AG10803 (cell line): Measurements from ENCODE around the gene IMPG1.

Experiments used
- DNase-seq: peaks from one replicate; pipeline ENCODE4 v3.0.0; 2010; ENCODE audit warnings: low read depth
- H3K4me3 ChIP-seq: 2 replicates; pipeline ENCODE4 v1.5.1; 2011; ENCODE audit warnings: mild to moderate bottlenecking, low read length, control low read depth
- TF ChIP-seq, protein P1 (sequence below): conservative IDR thresholded peaks from 2 replicates; pipeline ENCODE4 v1.5.1; 2011; ENCODE audit warnings: mild to moderate bottlenecking, low read length, control low read depth, inconsistent platforms

IMPG1 gene, protein sequence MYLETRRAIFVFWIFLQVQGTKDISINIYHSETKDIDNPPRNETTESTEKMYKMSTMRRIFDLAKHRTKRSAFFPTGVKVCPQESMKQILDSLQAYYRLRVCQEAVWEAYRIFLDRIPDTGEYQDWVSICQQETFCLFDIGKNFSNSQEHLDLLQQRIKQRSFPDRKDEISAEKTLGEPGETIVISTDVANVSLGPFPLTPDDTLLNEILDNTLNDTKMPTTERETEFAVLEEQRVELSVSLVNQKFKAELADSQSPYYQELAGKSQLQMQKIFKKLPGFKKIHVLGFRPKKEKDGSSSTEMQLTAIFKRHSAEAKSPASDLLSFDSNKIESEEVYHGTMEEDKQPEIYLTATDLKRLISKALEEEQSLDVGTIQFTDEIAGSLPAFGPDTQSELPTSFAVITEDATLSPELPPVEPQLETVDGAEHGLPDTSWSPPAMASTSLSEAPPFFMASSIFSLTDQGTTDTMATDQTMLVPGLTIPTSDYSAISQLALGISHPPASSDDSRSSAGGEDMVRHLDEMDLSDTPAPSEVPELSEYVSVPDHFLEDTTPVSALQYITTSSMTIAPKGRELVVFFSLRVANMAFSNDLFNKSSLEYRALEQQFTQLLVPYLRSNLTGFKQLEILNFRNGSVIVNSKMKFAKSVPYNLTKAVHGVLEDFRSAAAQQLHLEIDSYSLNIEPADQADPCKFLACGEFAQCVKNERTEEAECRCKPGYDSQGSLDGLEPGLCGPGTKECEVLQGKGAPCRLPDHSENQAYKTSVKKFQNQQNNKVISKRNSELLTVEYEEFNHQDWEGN

DNA sequence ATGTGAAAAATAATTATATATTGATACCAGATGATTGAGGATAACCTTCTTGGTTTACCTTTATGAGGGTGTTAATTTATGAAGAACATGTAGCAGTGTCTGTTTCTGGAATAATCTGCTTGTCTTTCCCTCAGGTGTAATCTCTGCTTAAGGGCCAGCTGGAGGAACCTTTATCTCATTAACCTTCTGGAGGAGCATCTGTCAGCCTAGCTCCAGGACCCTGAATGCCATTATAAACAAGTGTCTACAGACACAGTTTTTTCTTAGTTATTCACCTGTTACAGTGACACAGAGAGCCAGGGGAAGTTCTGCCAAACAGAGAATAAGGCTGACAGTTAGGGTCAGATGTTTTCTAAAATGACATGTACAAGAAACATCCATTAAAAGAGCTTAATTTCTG is at the start of gene IMPG1:
Gene IMPG1, minus strand, starts transcription at position 101 of the 400 bp plus-strand sequence. CDS start 174 bp downstream, outside the sequence.
- no peak for DNase-seq
- TF ChIP-seq, protein P1, sequence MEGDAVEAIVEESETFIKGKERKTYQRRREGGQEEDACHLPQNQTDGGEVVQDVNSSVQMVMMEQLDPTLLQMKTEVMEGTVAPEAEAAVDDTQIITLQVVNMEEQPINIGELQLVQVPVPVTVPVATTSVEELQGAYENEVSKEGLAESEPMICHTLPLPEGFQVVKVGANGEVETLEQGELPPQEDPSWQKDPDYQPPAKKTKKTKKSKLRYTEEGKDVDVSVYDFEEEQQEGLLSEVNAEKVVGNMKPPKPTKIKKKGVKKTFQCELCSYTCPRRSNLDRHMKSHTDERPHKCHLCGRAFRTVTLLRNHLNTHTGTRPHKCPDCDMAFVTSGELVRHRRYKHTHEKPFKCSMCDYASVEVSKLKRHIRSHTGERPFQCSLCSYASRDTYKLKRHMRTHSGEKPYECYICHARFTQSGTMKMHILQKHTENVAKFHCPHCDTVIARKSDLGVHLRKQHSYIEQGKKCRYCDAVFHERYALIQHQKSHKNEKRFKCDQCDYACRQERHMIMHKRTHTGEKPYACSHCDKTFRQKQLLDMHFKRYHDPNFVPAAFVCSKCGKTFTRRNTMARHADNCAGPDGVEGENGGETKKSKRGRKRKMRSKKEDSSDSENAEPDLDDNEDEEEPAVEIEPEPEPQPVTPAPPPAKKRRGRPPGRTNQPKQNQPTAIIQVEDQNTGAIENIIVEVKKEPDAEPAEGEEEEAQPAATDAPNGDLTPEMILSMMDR: no peak
- no peak within 1 kb of the TSS for H3K4me3 ChIP-seq

DNA sequence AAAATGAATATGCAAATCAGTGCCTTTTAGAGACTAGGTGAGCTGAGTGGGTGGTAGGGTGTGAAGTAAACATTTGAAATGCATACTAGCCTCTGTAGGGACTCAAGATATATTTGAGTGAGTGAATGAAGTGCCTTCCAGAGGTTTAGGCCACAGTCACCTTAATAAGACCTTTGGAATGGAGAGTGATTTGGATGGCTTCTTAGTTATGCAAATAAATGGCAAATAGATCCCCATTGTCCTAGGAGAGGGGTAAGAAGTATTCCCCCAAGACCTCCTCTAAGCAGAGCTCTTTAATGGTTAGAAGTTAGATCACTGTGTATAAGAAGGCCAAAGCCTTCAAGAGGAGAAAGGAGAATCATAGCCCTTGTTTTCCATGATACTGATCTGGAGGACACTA is 47.8 kb upstream of the IMPG1 start:
- DNase-seq: no peak
- no peak overlapping the region for H3K4me3 ChIP-seq
- TF ChIP-seq, protein P1: no peak

DNA sequence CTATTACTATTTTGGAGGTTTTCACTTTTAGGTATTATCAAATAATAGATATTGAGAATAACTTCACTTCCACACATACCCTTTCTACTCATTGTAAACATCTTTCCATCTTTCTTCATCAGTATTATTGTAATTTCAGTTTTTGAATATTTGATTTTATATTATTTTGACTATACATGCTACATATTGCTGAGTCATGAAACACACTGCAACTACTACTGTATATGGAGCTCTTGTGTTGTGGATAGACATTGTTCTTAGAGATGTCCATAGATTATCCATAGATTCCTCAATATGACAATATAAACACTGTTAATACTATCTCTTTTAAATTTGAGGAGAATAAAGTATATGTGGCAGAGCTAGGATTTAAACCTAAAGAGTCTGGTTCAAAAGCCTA is 819 bp upstream of the IMPG1 start:
- DNase-seq: no peak
- no peak overlapping the region for H3K4me3 ChIP-seq
- TF ChIP-seq, protein P1: no peak

DNA sequence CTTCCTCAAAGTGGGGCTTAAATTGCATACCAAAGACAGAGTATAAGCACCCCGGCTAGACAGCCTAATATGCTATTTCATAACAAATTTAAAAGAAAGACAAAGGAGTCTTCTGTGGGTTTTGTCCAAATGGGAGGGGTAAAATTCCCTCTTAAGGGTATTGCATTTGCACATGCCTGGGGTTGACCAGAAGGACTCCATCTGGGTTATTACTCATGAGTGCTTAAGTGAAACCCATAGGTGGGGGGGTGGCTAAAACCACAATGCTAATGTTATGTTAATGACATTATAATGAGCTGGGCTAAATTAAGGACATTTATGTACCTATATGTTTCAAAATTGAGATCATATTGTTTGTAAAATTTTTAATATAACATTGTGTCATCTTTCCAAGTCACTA is 15.0 kb downstream of the IMPG1 start:
- DNase-seq: no peak
- TF ChIP-seq, protein P1: no peak
- no peak overlapping the region for H3K4me3 ChIP-seq

DNA sequence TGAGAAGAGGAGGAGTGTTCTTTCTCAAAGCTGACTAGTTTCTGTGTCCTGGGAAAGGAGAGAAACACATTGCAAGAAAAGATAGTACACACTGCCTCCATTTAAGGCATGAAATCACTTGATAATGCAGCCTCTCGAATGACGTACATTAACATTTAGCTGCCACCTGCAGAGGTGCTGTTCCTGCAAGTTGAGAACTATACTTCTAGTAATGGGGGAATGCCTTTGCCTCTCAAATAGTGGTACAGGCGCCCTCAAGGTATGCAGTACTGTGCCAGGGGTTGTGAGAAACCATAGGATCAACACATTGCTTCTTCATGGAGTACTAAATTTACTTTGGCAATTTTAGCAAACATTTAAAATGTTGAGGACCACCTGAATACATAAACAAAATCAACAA is 20.1 kb downstream of the IMPG1 start:
- TF ChIP-seq, protein P1: no peak
- no peak overlapping the region for H3K4me3 ChIP-seq
- no peak for DNase-seq

DNA sequence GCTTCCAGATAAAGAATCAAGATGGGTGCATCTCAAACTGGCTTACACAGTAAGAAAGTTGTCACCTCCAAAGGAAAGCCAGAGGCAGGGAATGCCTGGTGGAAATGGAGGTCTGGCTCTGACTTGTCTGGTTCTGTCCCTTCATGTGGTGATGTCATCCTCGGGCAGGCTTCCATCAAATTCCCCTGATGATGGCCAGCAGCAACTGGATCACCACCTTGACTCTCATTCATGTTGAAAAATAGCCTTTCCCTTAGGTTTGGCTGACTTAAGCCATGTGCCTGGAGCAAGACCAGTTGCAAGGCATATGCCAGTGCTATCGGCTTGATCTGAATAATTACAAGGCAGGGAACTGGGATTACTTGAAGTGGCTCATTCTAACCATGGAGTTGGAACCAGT is 28.8 kb downstream of the IMPG1 start:
- no peak for DNase-seq
- H3K4me3 ChIP-seq: no peak overlapping the region
- TF ChIP-seq, protein P1: no peak
